CD4-positive, alpha-beta T cell (primary cell): ENCODE data around the gene ADAT2. TPM values are rescaled to one million over a fixed set of nuclear protein-coding genes. Genes with fewer than 3 reads are reported as not detected.

Experiments used
- ATAC-seq: fragments of 200-7000 bp; cut with Tn5 transposase; one replicate; pipeline ENCODE4 v1.10.0; 2022; ENCODE audit warnings: mild to moderate bottlenecking; ENCODE audit not compliant: poor library complexity
- CTCF ChIA-PET: fragments of 350-600 bp; sonication (Branson Sonifier 250); formaldehyde crosslinking; loops from one replicate; lab custom pipeline; 2021; ENCODE audit warnings: antibody characterized with exemption, inconsistent platforms; lab: Charles Lee
- POLR2A ChIA-PET: fragments of 350-600 bp; sonication (Branson Sonifier 250); formaldehyde crosslinking; loops from one replicate; lab custom pipeline; 2021; ENCODE audit warnings: antibody characterized with exemption, inconsistent platforms; lab: Charles Lee
- DNase-seq, 14 experiments: peaks; one replicate each; pipeline ENCODE4 v3.0.0-alpha.2; 2013 to 2020; ENCODE audit warnings: mixed read lengths in 2 of 14
- H3K27ac ChIP-seq, 2 donors: one replicate each; pipeline versions ENCODE4 v1.5.1 to v1.7.0; 2013; ENCODE audit warnings: low read length in 2 of 2, low read depth in 1 of 2, mild to moderate bottlenecking in 1 of 2
- H3K27me3 ChIP-seq, 2 experiments: 1 replicate in 1 of 2; 2 replicates in 1 of 2; pipeline versions ENCODE4 v1.6.1 to v1.7.0; 2013; ENCODE audit warnings: low read length in 2 of 2, control low read depth in 1 of 2, mild to moderate bottlenecking in 1 of 2, moderate library complexity in 1 of 2; ENCODE audit not compliant: insufficient read depth in 2 of 2, control insufficient read depth in 1 of 2
- H3K36me3 ChIP-seq: one replicate; pipeline ENCODE4 v1.6.1; 2013; ENCODE audit warnings: low read length, control low read depth; ENCODE audit not compliant: insufficient read depth
- H3K4me1 ChIP-seq: one replicate; pipeline ENCODE4 v1.6.1; 2013; ENCODE audit warnings: low read length, control low read depth; ENCODE audit not compliant: insufficient read depth
- H3K4me3 ChIP-seq: one replicate; pipeline ENCODE4 v1.5.1; 2013; ENCODE audit warnings: mild to moderate bottlenecking, low read length, moderate library complexity
- H3K9me3 ChIP-seq, 2 experiments: 1 replicate in 1 of 2; 2 replicates in 1 of 2; pipeline versions ENCODE4 v1.6.1 to v1.7.0; 2013; ENCODE audit warnings: low read length in 2 of 2, mild to moderate bottlenecking in 2 of 2, control low read depth in 1 of 2, moderate library complexity in 1 of 2; ENCODE audit not compliant: control insufficient read depth in 1 of 2, insufficient read depth in 1 of 2
- H3K27ac Mint-ChIP-seq: one replicate; pipeline ENCODE4 v1.8.0; 2020; ENCODE audit warnings: mixed read lengths
- H3K27me3 Mint-ChIP-seq: one replicate; pipeline ENCODE4 v1.8.0; 2021; ENCODE audit warnings: mixed read lengths
- H3K36me3 Mint-ChIP-seq: one replicate; pipeline ENCODE4 v1.8.0; 2021; ENCODE audit warnings: low read depth, mixed read lengths
- H3K4me1 Mint-ChIP-seq: one replicate; pipeline ENCODE4 v1.8.0; 2021; ENCODE audit warnings: low read depth, mixed read lengths
- H3K4me3 Mint-ChIP-seq: one replicate; pipeline ENCODE4 v1.8.0; 2020; ENCODE audit warnings: mild to moderate bottlenecking, mixed read lengths
- H3K9me3 Mint-ChIP-seq: one replicate; pipeline ENCODE4 v1.8.0; 2020; ENCODE audit warnings: mixed read lengths
- intact Hi-C, 2 experiments: fragments of 100-400 bp; cut with DNase I in 1 of 2; cut with micrococcal nuclease in 1 of 2; formaldehyde crosslinking; loops; one replicate each; pipeline versions ENCODE4 v1.15.1 to v1.9.0; 2023 to 2025; cut with DNase I, micrococcal nuclease
- total RNA-seq, 174 experiments: library from RNA in 2 of 174; stranded (reverse) in 2 of 174; gene quantifications; one replicate each; pipeline ENCODE4 v1.2.3 and lab custom pipeline; 2021 to 2026
- TF ChIP-seq, protein P1 (sequence below): fragments of 200-600 bp; IDR thresholded peaks from one replicate; pipeline ENCODE4 v1.8.0; 2022; ENCODE audit warnings: antibody characterized with exemption, mild to moderate bottlenecking

Gene ADAT2
- total RNA-seq, 2 experiments from 2014 or later: 14.6 to 17.4 TPM

DNA sequence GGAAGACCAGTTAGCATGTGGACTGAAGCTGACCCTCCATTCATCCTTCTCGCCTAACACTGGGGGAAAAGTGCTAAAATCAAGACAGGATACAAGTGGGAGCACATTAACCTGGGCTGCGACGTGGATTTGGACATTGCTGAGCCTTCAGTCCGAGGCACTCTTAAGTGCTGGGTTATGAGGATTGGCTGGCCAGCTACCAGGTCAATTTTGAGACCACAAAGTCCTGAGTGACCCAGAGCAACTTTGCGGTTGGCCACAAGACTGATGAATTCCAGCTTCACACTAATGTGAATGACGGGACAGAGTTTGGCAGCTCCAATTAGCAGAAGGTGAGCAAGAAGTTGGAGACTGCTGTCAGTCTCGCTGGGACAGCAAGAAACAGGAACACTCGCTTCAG is 40.3 kb upstream of the ADAT2 start:
- ChIA-PET CTCF (no interaction called here), POLR2A (no interaction called here)
- H3K27ac ChIP-seq: no peak overlapping the region
- no peaks in the 10 kb centered on the region for H3K36me3 ChIP-seq
- no peaks in the 10 kb centered on the region for H3K27me3 ChIP-seq
- no peak overlapping the region for H3K4me3 ChIP-seq
- no peaks in the 10 kb centered on the region for H3K27me3 Mint-ChIP-seq
- peaks cover 12% of the 10 kb centered on the region for H3K36me3 Mint-ChIP-seq
- no peaks in the 10 kb centered on the region for H3K4me1 Mint-ChIP-seq
- intact Hi-C loops: no loop called here
- no peak overlapping the region for H3K27ac Mint-ChIP-seq
- H3K4me1 ChIP-seq: no peaks in the 10 kb centered on the region
- TF ChIP-seq, protein P1, sequence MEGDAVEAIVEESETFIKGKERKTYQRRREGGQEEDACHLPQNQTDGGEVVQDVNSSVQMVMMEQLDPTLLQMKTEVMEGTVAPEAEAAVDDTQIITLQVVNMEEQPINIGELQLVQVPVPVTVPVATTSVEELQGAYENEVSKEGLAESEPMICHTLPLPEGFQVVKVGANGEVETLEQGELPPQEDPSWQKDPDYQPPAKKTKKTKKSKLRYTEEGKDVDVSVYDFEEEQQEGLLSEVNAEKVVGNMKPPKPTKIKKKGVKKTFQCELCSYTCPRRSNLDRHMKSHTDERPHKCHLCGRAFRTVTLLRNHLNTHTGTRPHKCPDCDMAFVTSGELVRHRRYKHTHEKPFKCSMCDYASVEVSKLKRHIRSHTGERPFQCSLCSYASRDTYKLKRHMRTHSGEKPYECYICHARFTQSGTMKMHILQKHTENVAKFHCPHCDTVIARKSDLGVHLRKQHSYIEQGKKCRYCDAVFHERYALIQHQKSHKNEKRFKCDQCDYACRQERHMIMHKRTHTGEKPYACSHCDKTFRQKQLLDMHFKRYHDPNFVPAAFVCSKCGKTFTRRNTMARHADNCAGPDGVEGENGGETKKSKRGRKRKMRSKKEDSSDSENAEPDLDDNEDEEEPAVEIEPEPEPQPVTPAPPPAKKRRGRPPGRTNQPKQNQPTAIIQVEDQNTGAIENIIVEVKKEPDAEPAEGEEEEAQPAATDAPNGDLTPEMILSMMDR: no peak
- no peaks in the 10 kb centered on the region for H3K9me3 ChIP-seq
- H3K4me3 Mint-ChIP-seq: no peak overlapping the region
- ATAC-seq (no peak), DNase-seq (no peak)
- no peaks in the 10 kb centered on the region for H3K9me3 Mint-ChIP-seq

DNA sequence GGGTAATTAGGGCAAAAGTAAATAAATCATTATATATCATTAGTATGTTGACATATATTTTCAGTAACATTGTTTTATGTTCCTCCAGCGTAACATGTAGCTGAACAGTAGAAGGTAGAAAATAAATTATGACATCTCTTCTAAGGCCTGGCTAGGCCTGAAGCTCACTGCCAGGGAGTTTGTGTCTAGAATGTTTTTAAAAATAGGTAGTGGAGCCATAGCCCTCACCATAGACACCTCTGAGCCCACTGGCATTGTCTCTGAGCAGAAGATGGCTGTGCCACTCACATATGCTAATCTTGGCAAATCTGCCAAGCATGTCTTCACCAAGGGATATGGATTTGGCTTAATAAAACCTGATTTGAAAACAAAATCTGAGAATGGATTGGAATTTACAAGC is 39.7 kb upstream of the ADAT2 start:
- H3K4me3 ChIP-seq: no peak overlapping the region
- no peaks in the 10 kb centered on the region for H3K4me1 ChIP-seq
- ATAC-seq: no peak
- no peak overlapping the region for H3K27ac Mint-ChIP-seq
- peaks cover 1% of the 10 kb centered on the region for H3K36me3 ChIP-seq
- TF ChIP-seq, protein P1: no peak
- H3K9me3 Mint-ChIP-seq: no peaks in the 10 kb centered on the region
- H3K4me1 Mint-ChIP-seq: no peaks in the 10 kb centered on the region
- no peak overlapping the region for H3K27ac ChIP-seq
- H3K4me3 Mint-ChIP-seq: no peak overlapping the region
- CTCF ChIA-PET: no interaction called here
- no peak for DNase-seq
- peaks cover 15% of the 10 kb centered on the region for H3K36me3 Mint-ChIP-seq
- no peaks in the 10 kb centered on the region for H3K27me3 Mint-ChIP-seq
- H3K27me3 ChIP-seq: no peaks in the 10 kb centered on the region
- POLR2A ChIA-PET: no interaction called here
- intact Hi-C loops: no loop called here
- H3K9me3 ChIP-seq: no peaks in the 10 kb centered on the region

DNA sequence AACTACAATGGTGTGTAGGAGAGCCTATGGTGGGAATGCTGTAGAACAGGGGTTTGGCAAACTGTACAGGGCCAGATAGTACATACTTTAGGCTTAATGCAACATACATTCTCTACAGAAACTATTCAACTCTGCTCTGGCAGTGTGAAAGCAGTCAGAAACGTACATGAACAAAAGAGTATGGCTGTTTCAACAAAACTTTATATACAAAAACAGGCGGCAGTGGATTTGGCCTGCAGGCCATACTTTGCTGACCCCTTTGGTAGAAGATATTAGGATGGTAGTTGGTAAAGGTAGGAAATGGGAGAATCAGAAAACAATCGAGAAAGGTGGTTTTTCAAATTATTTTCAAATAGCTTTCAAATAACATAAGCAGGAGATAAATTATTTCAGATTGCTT is 36.3 kb upstream of the ADAT2 start:
- Histone ChIP-seq H3K27ac (no peak overlapping the region), H3K27me3 (no peaks in the 10 kb centered on the region), H3K36me3 (peaks cover 5% of the 10 kb centered on the region), H3K4me1 (no peaks in the 10 kb centered on the region), H3K9me3 (no peaks in the 10 kb centered on the region), H3K4me3 (no peak overlapping the region)
- intact Hi-C loops: no loop called here
- POLR2A ChIA-PET: no interaction called here
- ATAC-seq (no peak), DNase-seq (no peak)
- CTCF ChIA-PET: no interaction called here
- no peak overlapping the region for H3K4me3 Mint-ChIP-seq
- TF ChIP-seq, protein P1: no peak
- H3K9me3 Mint-ChIP-seq: no peaks in the 10 kb centered on the region
- no peak overlapping the region for H3K27ac Mint-ChIP-seq
- H3K4me1 Mint-ChIP-seq: no peaks in the 10 kb centered on the region
- H3K36me3 Mint-ChIP-seq: peaks cover 18% of the 10 kb centered on the region
- H3K27me3 Mint-ChIP-seq: no peaks in the 10 kb centered on the region
